ENCODE results near the gene ZFP69. TPM values are rescaled to one million over a fixed set of nuclear protein-coding genes. Genes with fewer than 3 reads are reported as not detected.
A peak's percentile ranks its signal among the peaks of the same experiment; 100 is the strongest.

The ZFP69 gene
- polyA plus RNA-seq, 3 donors: 2.1 to 3.8 (median 2.5) TPM

DNA sequence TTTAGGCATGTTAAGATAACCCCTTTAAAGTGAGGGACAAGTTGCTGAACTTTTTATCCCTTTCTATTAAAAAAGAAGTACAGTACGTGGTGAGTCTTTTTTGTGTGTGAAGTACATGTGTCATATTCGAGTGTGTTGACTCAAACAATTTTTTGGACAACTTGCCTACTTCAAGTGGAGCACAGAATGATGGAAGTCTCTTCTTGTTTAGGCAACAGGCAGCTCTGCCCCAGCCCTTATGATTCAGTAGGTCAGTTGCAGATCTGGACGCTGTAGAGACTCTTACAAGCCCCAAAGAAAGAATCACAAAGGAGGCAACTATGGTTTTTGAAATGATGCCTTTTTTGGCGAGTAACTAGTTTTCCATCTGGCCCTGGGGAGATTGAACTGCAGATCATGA is 41.2 kb upstream of the ZFP69 start:
- 100% methylated on average over 3 of the region's 4 CpGs for WGBS (ENCODE audit: insufficient coverage)
- no peak overlapping the region for H3K27ac ChIP-seq (ENCODE audit: low read depth in 1 of 2, low read length in 2 of 2)
- H3K27ac Mint-ChIP-seq: no peak overlapping the region

DNA sequence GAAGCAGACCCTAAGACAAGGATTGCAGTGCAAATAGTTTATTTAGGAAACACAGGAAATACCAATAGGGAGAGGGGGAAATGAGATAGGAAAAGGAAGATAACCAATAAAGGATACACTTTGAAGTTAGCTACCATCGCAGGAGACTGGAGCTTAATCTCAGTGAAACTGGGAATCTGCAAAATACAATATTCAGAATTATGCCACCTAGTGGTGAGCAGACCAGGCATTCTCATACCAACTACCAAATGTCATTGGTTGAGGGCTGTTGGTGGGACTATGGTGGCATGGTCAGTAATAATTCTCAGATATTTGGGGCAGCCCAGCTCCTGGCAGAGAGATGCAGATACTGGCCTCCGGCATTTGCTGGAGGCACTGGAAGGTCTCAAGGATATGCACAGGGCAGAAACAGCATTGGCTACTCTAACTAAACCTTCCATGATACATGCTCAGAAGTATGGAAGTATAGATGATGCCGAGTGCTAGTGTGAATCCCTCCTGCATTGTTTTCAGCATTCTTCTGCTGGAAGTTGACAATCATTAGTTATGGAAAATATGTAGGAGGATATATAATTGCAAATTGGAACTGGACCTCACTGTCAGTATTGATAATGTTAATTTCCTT is 38.6 kb upstream of the ZFP69 start:
- peaks cover 0 to 3% of the 10 kb centered on the region in 2 donors for H3K4me1 ChIP-seq (ENCODE audit: control insufficient read depth in 1 of 2, insufficient read depth in 2 of 2, low read length in 2 of 2)
- H3K79me2 ChIP-seq (ENCODE audit: insufficient read depth, low read length): no peaks in the 10 kb centered on the region
- H3K36me3 ChIP-seq (replicated peaks in 1 of 2; ENCODE audit: control insufficient read depth in 1 of 2, insufficient read depth in 2 of 2, low read length in 2 of 2): no peaks in the 10 kb centered on the region
- peaks cover 0 to 2% of the 10 kb centered on the region in 2 donors for H3K9me3 ChIP-seq (replicated peaks in 1 of 2; ENCODE audit: control insufficient read depth in 1 of 2, insufficient read depth in 1 of 2, low read length in 2 of 2)
- H4K20me1 ChIP-seq (ENCODE audit: insufficient read depth, low read length): no peaks in the 10 kb centered on the region
- H3K4me3 Mint-ChIP-seq: no peak overlapping the region
- TF ChIP-seq, protein P1, sequence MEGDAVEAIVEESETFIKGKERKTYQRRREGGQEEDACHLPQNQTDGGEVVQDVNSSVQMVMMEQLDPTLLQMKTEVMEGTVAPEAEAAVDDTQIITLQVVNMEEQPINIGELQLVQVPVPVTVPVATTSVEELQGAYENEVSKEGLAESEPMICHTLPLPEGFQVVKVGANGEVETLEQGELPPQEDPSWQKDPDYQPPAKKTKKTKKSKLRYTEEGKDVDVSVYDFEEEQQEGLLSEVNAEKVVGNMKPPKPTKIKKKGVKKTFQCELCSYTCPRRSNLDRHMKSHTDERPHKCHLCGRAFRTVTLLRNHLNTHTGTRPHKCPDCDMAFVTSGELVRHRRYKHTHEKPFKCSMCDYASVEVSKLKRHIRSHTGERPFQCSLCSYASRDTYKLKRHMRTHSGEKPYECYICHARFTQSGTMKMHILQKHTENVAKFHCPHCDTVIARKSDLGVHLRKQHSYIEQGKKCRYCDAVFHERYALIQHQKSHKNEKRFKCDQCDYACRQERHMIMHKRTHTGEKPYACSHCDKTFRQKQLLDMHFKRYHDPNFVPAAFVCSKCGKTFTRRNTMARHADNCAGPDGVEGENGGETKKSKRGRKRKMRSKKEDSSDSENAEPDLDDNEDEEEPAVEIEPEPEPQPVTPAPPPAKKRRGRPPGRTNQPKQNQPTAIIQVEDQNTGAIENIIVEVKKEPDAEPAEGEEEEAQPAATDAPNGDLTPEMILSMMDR (IDR thresholded peaks at IDR 0.05): peak; percentile 88
- no peaks in the 10 kb centered on the region for H3K27me3 Mint-ChIP-seq (ENCODE audit: low read depth in 3 of 3)
- intact Hi-C loops (cut with micrococcal nuclease): loop anchor here in 1 of 2 donors (10.0 kb wide), 1 partner anchor 294 kb away; no protein-coding TSS in a partner anchor
- no peak overlapping the region for H2AFZ ChIP-seq (ENCODE audit: insufficient read depth, low read depth, low read length, poor library complexity, severe bottlenecking)
- peaks cover 0 to 16% (median 3%) of the 10 kb centered on the region in 7 donors for H3K9me3 Mint-ChIP-seq
- peaks cover 0 to 9% of the 10 kb centered on the region in 2 donors for H3K36me3 Mint-ChIP-seq
- no peak overlapping the region for H3K4me3 ChIP-seq (replicated peaks in 1 of 3; ENCODE audit: low read depth in 2 of 3, low read length in 3 of 3)
- no peak overlapping the region for H3K27ac Mint-ChIP-seq
- no peak overlapping the region for H3K27ac ChIP-seq (ENCODE audit: low read depth in 1 of 2, low read length in 2 of 2)
- no peaks in the 10 kb centered on the region for H3K27me3 ChIP-seq (ENCODE audit: control insufficient read depth in 2 of 2, insufficient read depth in 2 of 2, low read length in 2 of 2)
- H3K9ac ChIP-seq (ENCODE audit: insufficient read depth, low read length, poor library complexity, severe bottlenecking): no peak overlapping the region
- no peak overlapping the region for H3K4me2 ChIP-seq (replicated peaks; ENCODE audit: extremely low read depth, low read length, poor library complexity, severe bottlenecking)
- DNase-seq: peak in 2 of 3 donors; percentile 43 to 50
- peaks cover 3% of the 10 kb centered on the region for H3K4me1 Mint-ChIP-seq
- WGBS (ENCODE audit: insufficient coverage): 100% methylated on average over 1 of the region's 3 CpGs

More for the DNA sequence above, 41.2 kb upstream of the ZFP69 start:
- no peak overlapping the region for H3K4me3 ChIP-seq (replicated peaks in 1 of 3; ENCODE audit: low read depth in 2 of 3, low read length in 3 of 3)
- no peaks in the 10 kb centered on the region for H3K36me3 ChIP-seq (replicated peaks in 1 of 2; ENCODE audit: control insufficient read depth in 1 of 2, insufficient read depth in 2 of 2, low read length in 2 of 2)
- H3K4me3 Mint-ChIP-seq: no peak overlapping the region
- no peak overlapping the region for H3K9ac ChIP-seq (ENCODE audit: insufficient read depth, low read length, poor library complexity, severe bottlenecking)
- H3K9me3 Mint-ChIP-seq: peaks cover 0 to 12% (median 2%) of the 10 kb centered on the region in 7 donors
- H3K27me3 Mint-ChIP-seq (ENCODE audit: low read depth in 3 of 3): no peaks in the 10 kb centered on the region
- no peak for DNase-seq
- H4K20me1 ChIP-seq (ENCODE audit: insufficient read depth, low read length): no peaks in the 10 kb centered on the region
- no peaks in the 10 kb centered on the region for H3K9me3 ChIP-seq (replicated peaks in 1 of 2; ENCODE audit: control insufficient read depth in 1 of 2, insufficient read depth in 1 of 2, low read length in 2 of 2)
- no peaks in the 10 kb centered on the region for H3K79me2 ChIP-seq (ENCODE audit: insufficient read depth, low read length)
- H3K4me1 ChIP-seq (ENCODE audit: control insufficient read depth in 1 of 2, insufficient read depth in 2 of 2, low read length in 2 of 2): peaks cover 0 to 3% of the 10 kb centered on the region in 2 donors
- peaks cover 0 to 12% of the 10 kb centered on the region in 2 donors for H3K36me3 Mint-ChIP-seq
- TF ChIP-seq, protein P1 (IDR thresholded peaks at IDR 0.05): no peak
- H3K27me3 ChIP-seq (ENCODE audit: control insufficient read depth in 2 of 2, insufficient read depth in 2 of 2, low read length in 2 of 2): no peaks in the 10 kb centered on the region
- intact Hi-C loops (cut with micrococcal nuclease): loop anchor here in 1 of 2 donors (10.0 kb wide), 1 partner anchor 291 kb away; no protein-coding TSS in a partner anchor
- H3K4me1 Mint-ChIP-seq: peaks cover 3% of the 10 kb centered on the region
- no peak overlapping the region for H3K4me2 ChIP-seq (replicated peaks; ENCODE audit: extremely low read depth, low read length, poor library complexity, severe bottlenecking)
- H2AFZ ChIP-seq (ENCODE audit: insufficient read depth, low read depth, low read length, poor library complexity, severe bottlenecking): no peak overlapping the region
